ENCODE measurements around the gene LYVE1.

Gene LYVE1

GRCh38 chr11:10518891-10519290 lies 49.6 kb downstream of the LYVE1 start:
- DNase-seq: no peak

DNA sequence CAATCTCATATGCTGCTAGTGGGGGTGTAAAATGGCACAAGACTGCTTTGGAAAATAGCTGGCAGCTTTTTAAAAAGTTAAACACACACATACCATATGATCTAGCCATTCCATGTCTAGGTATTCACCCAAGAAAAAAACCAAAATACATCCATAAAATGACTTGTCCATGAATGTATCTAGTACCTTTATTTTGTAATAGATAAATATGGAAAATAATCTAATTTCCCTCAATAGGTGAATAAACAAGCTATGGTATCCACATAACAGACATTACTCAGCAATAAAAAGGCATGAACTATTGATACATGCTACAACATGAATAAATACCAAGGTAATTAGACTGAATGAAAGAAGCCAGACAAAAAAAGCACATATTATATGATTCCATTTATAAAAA lies 50.3 kb downstream of the LYVE1 start:
- no peak for DNase-seq

DNA sequence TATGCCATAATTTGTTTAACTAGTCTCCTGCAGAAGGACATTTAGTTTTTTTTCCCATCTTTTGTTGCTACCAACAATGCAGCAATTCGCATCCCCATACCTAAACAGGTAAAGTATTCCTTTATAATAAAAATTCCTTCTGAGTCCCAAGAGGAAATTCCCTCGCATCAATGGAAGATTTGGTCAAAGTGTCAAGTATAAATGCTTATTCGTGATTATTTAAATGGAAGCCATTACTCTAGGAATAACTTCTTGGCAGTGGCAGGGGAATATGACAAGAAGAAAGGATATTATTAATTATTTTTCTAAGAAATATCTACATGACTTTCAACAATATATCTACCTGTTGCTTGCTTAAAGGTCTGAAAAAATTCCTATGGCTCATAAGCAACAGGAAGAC lies 53.0 kb downstream of the LYVE1 start:
- no peak for DNase-seq

GRCh38 chr11:10514709-10515108 lies 53.8 kb downstream of the LYVE1 start:
- DNase-seq: no peak

DNA sequence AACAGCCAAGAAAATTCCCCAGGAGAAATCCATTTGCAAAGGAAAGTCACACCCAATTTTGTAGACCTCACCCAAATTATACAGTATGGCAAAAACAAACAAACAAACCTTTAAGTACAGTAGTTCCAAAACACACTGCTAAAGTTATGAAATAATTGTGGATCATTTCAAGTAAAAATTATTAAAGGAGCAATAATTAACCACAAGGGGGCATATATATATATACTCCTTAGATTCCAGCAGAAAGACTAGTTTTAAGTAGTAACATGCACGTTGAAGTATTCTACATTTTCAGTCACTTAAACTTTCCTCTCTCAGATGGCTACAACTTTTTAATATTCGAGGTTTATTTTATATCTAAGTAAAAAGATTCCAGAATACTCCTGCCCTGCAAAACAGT lies 54.3 kb downstream of the LYVE1 start:
- no peak for DNase-seq

GRCh38 chr11:10511181-10511621 lies 57.3 kb downstream of the LYVE1 start:
- DNase-seq: no peak

Data from NCI-H2107 (cell line).